Superior temporal gyrus (tissue), 1 donor: ENCODE results near the gene CCN6.
"Not testable (repeated sequence)": the region's sequence is repeated elsewhere in the genome, so short reads cannot be mapped to it uniquely, and the experiment has no call there.

Source experiments
- DNase-seq: peaks from one replicate; pipeline ENCODE4 v3.0.0-alpha.2; 2016; ENCODE audit errors: extremely low spot score

Gene CCN6

GRCh38 chr6:112049996-112050395, 3.9 kb upstream of the CCN6 start:
- no peak for DNase-seq

- DNase-seq: no peak
Measured at GRCh38 chr6:112050429-112050828, 3.5 kb upstream of the CCN6 start.

GRCh38 chr6:112051251-112051740, 2.6 kb upstream of the CCN6 start:
- not testable (repeated sequence) for DNase-seq

GRCh38 chr6:112054555-112055190, 769 bp downstream of the CCN6 start:
- DNase-seq: no peak

- DNase-seq: no peak
Measured at GRCh38 chr6:112058243-112059032, 4.5 kb downstream of the CCN6 start.

- no peak for DNase-seq
Measured at GRCh38 chr6:112061605-112062004, 7.7 kb downstream of the CCN6 start.

GRCh38 chr6:112062966-112063365, 9.1 kb downstream of the CCN6 start:
- no peak for DNase-seq

GRCh38 chr6:112065426-112065986, 11.6 kb downstream of the CCN6 start:
- DNase-seq: no peak

- DNase-seq: no peak
Measured at GRCh38 chr6:112066606-112067005, 12.7 kb downstream of the CCN6 start.

- no peak for DNase-seq
Measured at GRCh38 chr6:112081569-112081968, 27.7 kb downstream of the CCN6 start.

- no peak for DNase-seq
Measured at GRCh38 chr6:112085286-112086065, 31.6 kb downstream of the CCN6 start.

- peak; percentile 68 for DNase-seq
Measured at GRCh38 chr6:112086744-112087135, 32.8 kb downstream of the CCN6 start.

GRCh38 chr6:112087136-112087911, 33.4 kb downstream of the CCN6 start, which contains the start of the genes FAM229B and TUBE1:
Gene FAM229B, plus strand, starts transcription at chr6:112087591. Its CDS starts 11,693 bp downstream, at chr6:112099284.
Gene TUBE1, minus strand, starts transcription at chr6:112087482. Its CDS starts 48 bp downstream, at chr6:112087434.
- DNase-seq: peak; percentile 97

GRCh38 chr6:112087916-112088315, 34.0 kb downstream of the CCN6 start:
- no peak for DNase-seq

GRCh38 chr6:112096901-112097300, 43.0 kb downstream of the CCN6 start:
- no peak for DNase-seq

GRCh38 chr6:112100561-112100960, 46.7 kb downstream of the CCN6 start:
- no peak for DNase-seq

GRCh38 chr6:112106026-112106425, 52.1 kb downstream of the CCN6 start:
- DNase-seq: not testable (repeated sequence)

- no peak for DNase-seq
Measured at GRCh38 chr6:112106562-112106961, 52.7 kb downstream of the CCN6 start.

GRCh38 chr6:112109262-112109661, 55.4 kb downstream of the CCN6 start:
- peak; percentile 28 for DNase-seq

GRCh38 chr6:112113431-112113830, 59.5 kb downstream of the CCN6 start:
- peak; percentile 67 for DNase-seq

- DNase-seq: no peak
Measured at GRCh38 chr6:112113918-112114317, 60.0 kb downstream of the CCN6 start.
